Measurements from ENCODE around the gene HNRNPUL2. TPM values are rescaled to one million over a fixed set of nuclear protein-coding genes. Genes with fewer than 3 reads are reported as not detected.
A peak's percentile ranks its signal among the peaks of the same experiment; 100 is the strongest.

Gene HNRNPUL2
- total RNA-seq, 1 experiment from 2014 or later: 36.4 TPM

GRCh38 chr11:62721994-62722393 is 5.3 kb downstream of the HNRNPUL2 start:
- no peak for TF ChIP-seq CTCF (IDR thresholded peaks at IDR 0.05; ENCODE audit: unreplicated experiment)
- intact Hi-C loops (cut with micrococcal nuclease): no loop called here
- no peak overlapping the region for H3K4me3 Mint-ChIP-seq (ENCODE audit: unreplicated experiment)

GRCh38 chr11:62719302-62719978 is 7.8 kb downstream of the HNRNPUL2 start:
- intact Hi-C loops (cut with micrococcal nuclease): no loop called here
- H3K36me3 Mint-ChIP-seq (ENCODE audit: insufficient read depth, unreplicated experiment): peaks cover 92% of the 10 kb centered on the region
- H3K27ac Mint-ChIP-seq (ENCODE audit: low read depth, unreplicated experiment): no peak overlapping the region
- no peak for DNase-seq (ENCODE audit: unreplicated experiment)
- CTCF ChIA-PET: interaction anchor here (1.0 to 1.6 kb wide), 3 partner anchors 38 to 324 kb away, joined by 3 to 6 read pairs (median 4); no protein-coding TSS in a partner anchor
- TF ChIP-seq CTCF (IDR thresholded peaks at IDR 0.05; ENCODE audit: unreplicated experiment): no peak
- H3K9me3 Mint-ChIP-seq (ENCODE audit: unreplicated experiment): no peaks in the 10 kb centered on the region
- H3K4me3 Mint-ChIP-seq (ENCODE audit: unreplicated experiment): no peak overlapping the region
- H3K27me3 Mint-ChIP-seq (ENCODE audit: insufficient read depth, unreplicated experiment): no peaks in the 10 kb centered on the region
- POLR2A ChIA-PET: interaction anchor here (0.6 to 15.7 kb wide), 4 partner anchors 7 to 68 kb away, joined by 3 to 197 read pairs (median 6); partner anchors contain the start of genes HNRNPUL2, TMEM179B and TTC9C
- H3K4me1 Mint-ChIP-seq (ENCODE audit: insufficient read depth, unreplicated experiment): peaks cover 21% of the 10 kb centered on the region
- BruUV-seq (replicated peaks): no TSS peak

More at GRCh38 chr11:62721994-62722393, 5.3 kb downstream of the HNRNPUL2 start:
- TSS peak; percentile 36 for BruUV-seq (replicated peaks)
- Mint-ChIP-seq H3K4me1 (ENCODE audit: insufficient read depth, unreplicated experiment) (peaks cover 24% of the 10 kb centered on the region), H3K27ac (ENCODE audit: low read depth, unreplicated experiment) (no peak overlapping the region), H3K27me3 (ENCODE audit: insufficient read depth, unreplicated experiment) (no peaks in the 10 kb centered on the region), H3K36me3 (ENCODE audit: insufficient read depth, unreplicated experiment) (peaks cover 89% of the 10 kb centered on the region), H3K9me3 (ENCODE audit: unreplicated experiment) (no peaks in the 10 kb centered on the region)
- CTCF ChIA-PET: no interaction called here
- POLR2A ChIA-PET: interaction anchor here (10.3 kb wide), 1 partner anchor 10 kb away, joined by 197 read pairs; the partner anchor contains the start of genes BSCL2 and GNG3
- DNase-seq (ENCODE audit: unreplicated experiment): no peak

GRCh38 chr11:62716816-62717215 is 10.4 kb downstream of the HNRNPUL2 start:
- POLR2A ChIA-PET: interaction anchor here (0.6 to 15.7 kb wide), 3 partner anchors 9 to 161 kb away, joined by 3 to 197 read pairs (median 4); partner anchors contain the start of genes HNRNPUL2, TAF6L and TTC9C

More at GRCh38 chr11:62716816-62717215, 10.4 kb downstream of the HNRNPUL2 start:
- CTCF ChIA-PET: interaction anchor here (0.5 to 1.7 kb wide), 5 partner anchors 16 to 128 kb away, joined by 3 to 8 read pairs (median 3); no protein-coding TSS in a partner anchor
- no TSS peak for BruUV-seq (replicated peaks)
- H3K9me3 Mint-ChIP-seq (ENCODE audit: unreplicated experiment): no peaks in the 10 kb centered on the region
- no peaks in the 10 kb centered on the region for H3K27me3 Mint-ChIP-seq (ENCODE audit: insufficient read depth, unreplicated experiment)
- no peak overlapping the region for H3K4me3 Mint-ChIP-seq (ENCODE audit: unreplicated experiment)
- peaks cover 79% of the 10 kb centered on the region for H3K36me3 Mint-ChIP-seq (ENCODE audit: insufficient read depth, unreplicated experiment)
- H3K4me1 Mint-ChIP-seq (ENCODE audit: insufficient read depth, unreplicated experiment): peaks cover 15% of the 10 kb centered on the region
- intact Hi-C loops (cut with micrococcal nuclease): no loop called here
- H3K27ac Mint-ChIP-seq (ENCODE audit: low read depth, unreplicated experiment): no peak overlapping the region
- no peak for DNase-seq (ENCODE audit: unreplicated experiment)
- TF ChIP-seq CTCF (IDR thresholded peaks at IDR 0.05; ENCODE audit: unreplicated experiment): no peak

All from MCF 10A (cell line).